Measurements from ENCODE around the gene ARRB1. TPM values are rescaled to one million over a fixed set of nuclear protein-coding genes. Genes with fewer than 3 reads are reported as not detected.
A peak's percentile ranks its signal among the peaks of the same experiment; 100 is the strongest.

ARRB1 gene
- total RNA-seq, 4 donors from 2014 or later: 26.3 to 104 (median 29.3) TPM

- TF ChIP-seq POLR2A (IDR thresholded peaks at IDR 0.05) (no peak), CTCF (IDR thresholded peaks at IDR 0.05) (no peak)
- H3K4me3 ChIP-seq (ENCODE audit: low read depth, poor library complexity, severe bottlenecking): no peak overlapping the region
- WGBS, 2 donors: 85 to 88% methylated on average over 7 of the region's 7 CpGs
- intact Hi-C loops (cut with DNase I; ENCODE audit: low total_unique reads): loop anchor here (5.0 kb wide), 2 partner anchors 113 to 142 kb away; no protein-coding TSS in a partner anchor
- no peak for DNase-seq (ENCODE audit: low spot score in 2 of 2)
Measured at GRCh38 chr11:75389925-75390324, 38.5 kb upstream of the ARRB1 start.

GRCh38 chr11:75389276-75389605, 37.8 kb upstream of the ARRB1 start:
- no peak for TF ChIP-seq CTCF (IDR thresholded peaks at IDR 0.05)
- TF ChIP-seq POLR2A (IDR thresholded peaks at IDR 0.05): no peak
- 75 to 80% methylated on average over 11 of the region's 11 CpGs for WGBS, 2 donors
- H3K4me3 ChIP-seq (ENCODE audit: low read depth, poor library complexity, severe bottlenecking): no peak overlapping the region
- DNase-seq (ENCODE audit: low spot score in 2 of 2): no peak
- intact Hi-C loops (cut with DNase I; ENCODE audit: low total_unique reads): loop anchor here (5.0 kb wide), 2 partner anchors 112 to 143 kb away; no protein-coding TSS in a partner anchor

GRCh38 chr11:75388386-75389275, 37.2 kb upstream of the ARRB1 start:
- TF ChIP-seq POLR2A (IDR thresholded peaks at IDR 0.05): no peak
- peak in 1 of 3 donors; percentile 61 for TF ChIP-seq CTCF (IDR thresholded peaks at IDR 0.05)
- H3K4me3 ChIP-seq (ENCODE audit: low read depth, poor library complexity, severe bottlenecking): no peak overlapping the region
- WGBS, 2 donors: 24 to 26% methylated on average over 9 of the region's 9 CpGs
- intact Hi-C loops (cut with DNase I; ENCODE audit: low total_unique reads): loop anchor here (5.0 kb wide), 2 partner anchors 111 to 144 kb away; no protein-coding TSS in a partner anchor
- DNase-seq (ENCODE audit: low spot score in 2 of 2): peak; percentile 68 to 91

- 58 to 74% methylated on average over 3 of the region's 3 CpGs for WGBS, 2 donors
- intact Hi-C loops (cut with DNase I; ENCODE audit: low total_unique reads): loop anchor here (5.0 kb wide), 2 partner anchors 111 to 144 kb away; no protein-coding TSS in a partner anchor
- H3K4me3 ChIP-seq (ENCODE audit: low read depth, poor library complexity, severe bottlenecking): no peak overlapping the region
- TF ChIP-seq POLR2A (IDR thresholded peaks at IDR 0.05) (no peak), CTCF (IDR thresholded peaks at IDR 0.05) (no peak)
- DNase-seq (ENCODE audit: low spot score in 2 of 2): no peak
Measured at GRCh38 chr11:75387736-75388294, 36.4 kb upstream of the ARRB1 start.

- 30 to 46% methylated on average over 3 of the region's 3 CpGs for WGBS, 2 donors
- DNase-seq (ENCODE audit: low spot score in 2 of 2): no peak
- H3K4me3 ChIP-seq (ENCODE audit: low read depth, poor library complexity, severe bottlenecking): no peak overlapping the region
- intact Hi-C loops (cut with DNase I; ENCODE audit: low total_unique reads): loop anchor here (5.0 kb wide), 2 partner anchors 110 to 145 kb away; no protein-coding TSS in a partner anchor
- TF ChIP-seq CTCF (IDR thresholded peaks at IDR 0.05) (no peak), POLR2A (IDR thresholded peaks at IDR 0.05) (no peak)
Measured at GRCh38 chr11:75386942-75387630, 35.6 kb upstream of the ARRB1 start.
